Endothelial cell of umbilical vein (primary cell): ENCODE data around the gene QPCT. TPM values are rescaled to one million over a fixed set of nuclear protein-coding genes. Genes with fewer than 3 reads are reported as not detected.

Experiments
- BruUV-seq: library from RNA; stranded (reverse); fragments of 400-500 nt; replicated peaks from 2 replicates; lab custom pipeline; 2021; lab: Mats Ljungman, UMichigan
- CTCF ChIA-PET: fragments of 300-600, 350-600 bp; sonication (Branson Sonifier 250); formaldehyde crosslinking; loops from one replicate; lab custom pipeline; 2021; ENCODE audit warnings: antibody characterized with exemption, inconsistent platforms; lab: Charles Lee
- POLR2A ChIA-PET: fragments of 300-600, 350-600 bp; sonication (Branson Sonifier 250); formaldehyde crosslinking; loops from one replicate; lab custom pipeline; 2021; ENCODE audit warnings: antibody characterized with exemption, inconsistent platforms; lab: Charles Lee
- DNase-seq: peaks from one replicate; pipeline ENCODE4 v3.0.0-alpha.2; 2011; ENCODE audit warnings: low read depth, low spot score
- FAIRE-seq: peaks from 2 replicates; lab custom pipeline; 2011; peaks lifted over from hg19 to GRCh38; lab: Jason Lieb, UNC
- H2AFZ ChIP-seq: 2 replicates; pipeline ENCODE4 v1.6.0; 2012; ENCODE audit warnings: low read depth, low read length, control low read depth, inconsistent platforms
- H3K27ac ChIP-seq: 2 replicates; pipeline ENCODE4 v1.5.1; 2011; ENCODE audit warnings: low read depth, mild to moderate bottlenecking, control low read depth, low read length, moderate library complexity; ENCODE audit not compliant: insufficient read depth
- H3K27me3 ChIP-seq, 2 experiments: 2 replicates each; pipeline versions ENCODE4 v1.6.0 to v1.6.1; 2011; ENCODE audit warnings: low read length in 2 of 2, mixed read lengths in 1 of 2; ENCODE audit not compliant: control insufficient read depth in 2 of 2, insufficient read depth in 2 of 2
- H3K36me3 ChIP-seq, 2 experiments: 2 replicates in 1 of 2; 3 replicates in 1 of 2; pipeline ENCODE4 v1.5.1; 2011; ENCODE audit warnings: low read length in 2 of 2, mild to moderate bottlenecking in 1 of 2, moderate library complexity in 1 of 2; ENCODE audit not compliant: control insufficient read depth in 2 of 2, insufficient read depth in 2 of 2; ENCODE audit errors: extremely low read depth in 1 of 2
- H3K4me1 ChIP-seq: 3 replicates; pipeline ENCODE4 v1.5.1; 2011; ENCODE audit warnings: mild to moderate bottlenecking, low read length; ENCODE audit not compliant: control insufficient read depth, insufficient read depth; ENCODE audit errors: extremely low read depth
- H3K4me2 ChIP-seq: 2 replicates; pipeline ENCODE4 v1.6.1; 2011; ENCODE audit warnings: low read length, control low read depth, mixed read lengths; ENCODE audit not compliant: insufficient read depth
- H3K4me3 ChIP-seq, 3 experiments: fragments of 200-600 bp in 1 of 3; sonication (generic), shearing (Covaris generic) in 1 of 3; replicated peaks in 1 of 3; 2 replicates each; pipeline ENCODE4 v1.5.1; 2011 to 2016; ENCODE audit warnings: control low read depth in 3 of 3, low read length in 3 of 3, mild to moderate bottlenecking in 2 of 3, inconsistent platforms in 1 of 3, low read depth in 1 of 3, moderate library complexity in 1 of 3; ENCODE audit not compliant: insufficient read depth in 1 of 3
- H3K79me2 ChIP-seq: 2 replicates; pipeline ENCODE4 v1.6.0; 2012; ENCODE audit warnings: low read length, inconsistent platforms; ENCODE audit not compliant: control insufficient read depth, insufficient read depth
- H3K9ac ChIP-seq: replicated peaks from 2 replicates; pipeline ENCODE3; 2011; ENCODE audit warnings: low read length, control low read depth; ENCODE audit not compliant: insufficient read depth; ENCODE audit errors: extremely low read depth
- H3K9me1 ChIP-seq: replicated peaks from 3 replicates; pipeline ENCODE4 v1.6.0; 2011; ENCODE audit warnings: mild to moderate bottlenecking, low read length; ENCODE audit not compliant: control insufficient read depth, insufficient read depth; ENCODE audit errors: extremely low read depth
- H3K9me3 ChIP-seq: replicated peaks from 2 replicates; pipeline ENCODE4 v1.5.1; 2012; ENCODE audit warnings: low read length, inconsistent platforms; ENCODE audit not compliant: control insufficient read depth, insufficient read depth
- H4K20me1 ChIP-seq: replicated peaks from 2 replicates; pipeline ENCODE3; 2011; ENCODE audit warnings: mild to moderate bottlenecking, low read length; ENCODE audit not compliant: control insufficient read depth, insufficient read depth; ENCODE audit errors: extremely low read depth
- EZH2 ChIP-seq: IDR thresholded peaks from 2 replicates; pipeline ENCODE4 v1.6.1; 2012; ENCODE audit warnings: borderline replicate concordance, low read depth, mild to moderate bottlenecking, moderate library complexity, low read length, inconsistent platforms; ENCODE audit not compliant: severe bottlenecking
- FOS ChIP-seq: IDR thresholded peaks from 2 replicates; pipeline ENCODE4 v1.6.1; 2011; ENCODE audit warnings: mild to moderate bottlenecking, low read length, moderate library complexity, borderline replicate concordance; ENCODE audit not compliant: insufficient read depth
- GATA2 ChIP-seq: IDR thresholded peaks from 2 replicates; pipeline ENCODE4 v1.7.0; 2011; ENCODE audit warnings: low read depth, mild to moderate bottlenecking, moderate library complexity, mixed read lengths, low read length; ENCODE audit not compliant: insufficient read length, insufficient read depth
- JUN ChIP-seq: IDR thresholded peaks from 2 replicates; pipeline ENCODE4 v1.6.1; 2011; ENCODE audit warnings: borderline replicate concordance, low read depth; ENCODE audit not compliant: insufficient read length, insufficient read depth
- MAX ChIP-seq: IDR thresholded peaks from 2 replicates; pipeline ENCODE4 v1.6.1; 2011; ENCODE audit not compliant: insufficient read depth, insufficient read length
- MYC ChIP-seq: IDR thresholded peaks from one replicate; pipeline ENCODE4 v1.6.1; 2011; ENCODE audit warnings: mild to moderate bottlenecking, low read depth, low read length
- POLR2A ChIP-seq: IDR thresholded peaks from 2 replicates; pipeline ENCODE4 v1.6.1; 2012; ENCODE audit warnings: low read depth, mild to moderate bottlenecking, control low read depth, low read length
- POLR2AphosphoS5 ChIP-seq: IDR thresholded peaks from 2 replicates; pipeline ENCODE4 v1.6.1; 2012; ENCODE audit warnings: low read depth, mild to moderate bottlenecking, control low read depth, low read length, moderate library complexity; ENCODE audit not compliant: insufficient read depth
- dilution Hi-C: fragments of 300-500 bp; cut with MboI; formaldehyde crosslinking; loops from one replicate; pipeline ENCODE4 v1.15.0; 2019; ENCODE audit warnings: low sequenced_read_pairs; ENCODE audit not compliant: extremely low pct_ligation_motif_present
- intact Hi-C: fragments of 100-400 bp; cut with micrococcal nuclease; formaldehyde crosslinking; loops from one replicate; pipeline ENCODE4 v1.10.0; 2022
- polyA plus RNA-seq, 4 experiments: library from polyadenylated mRNA; depleted of rRNA in 3 of 4; stranded (reverse) in 3 of 4; unstranded in 1 of 4; fragments of >200 nt; gene quantifications; 2 replicates each; pipeline versions ENCODE4 v1.2.1 to v1.2.3, GENCODE V29; 2011 to 2012; ENCODE audit warnings: missing spikeins in 1 of 4
- total RNA-seq: library from RNA; stranded (reverse); gene quantifications from 2 replicates; pipeline ENCODE4 v1.2.3, GENCODE V29; 2021
- TF ChIP-seq, protein P1 (sequence below), 2 donors: IDR thresholded peaks; 1 replicate in 1 of 2; 2 replicates in 1 of 2; pipeline ENCODE4 v1.5.1; 2011; ENCODE audit warnings: low read length in 2 of 2, mild to moderate bottlenecking in 2 of 2, moderate library complexity in 2 of 2, control low read depth in 1 of 2, inconsistent platforms in 1 of 2, low read depth in 1 of 2; ENCODE audit not compliant: insufficient read depth in 1 of 2; ENCODE audit errors: extremely low read depth in 1 of 2

Gene QPCT
- total and polyA plus RNA-seq, 2 donors (not counting 3 experiments of a cell fraction or from before 2014, with no cell fraction given) = 12.8 to 17.2 TPM

GRCh38 chr2:37405781-37406180 is 61.4 kb downstream of the QPCT start:
- CTCF ChIA-PET = interaction anchor here (1.0 to 3.4 kb wide), 6 partner anchors 9 to 473 kb away, joined by 3 to 25 read pairs (median 21); no protein-coding TSS in a partner anchor
- TF ChIP-seq EZH2 (no peak), FOS (no peak), POLR2AphosphoS5 (no peak), POLR2A (no peak), JUN (no peak), GATA2 (no peak), MYC (no peak), MAX (no peak)
- TF ChIP-seq, protein P1, sequence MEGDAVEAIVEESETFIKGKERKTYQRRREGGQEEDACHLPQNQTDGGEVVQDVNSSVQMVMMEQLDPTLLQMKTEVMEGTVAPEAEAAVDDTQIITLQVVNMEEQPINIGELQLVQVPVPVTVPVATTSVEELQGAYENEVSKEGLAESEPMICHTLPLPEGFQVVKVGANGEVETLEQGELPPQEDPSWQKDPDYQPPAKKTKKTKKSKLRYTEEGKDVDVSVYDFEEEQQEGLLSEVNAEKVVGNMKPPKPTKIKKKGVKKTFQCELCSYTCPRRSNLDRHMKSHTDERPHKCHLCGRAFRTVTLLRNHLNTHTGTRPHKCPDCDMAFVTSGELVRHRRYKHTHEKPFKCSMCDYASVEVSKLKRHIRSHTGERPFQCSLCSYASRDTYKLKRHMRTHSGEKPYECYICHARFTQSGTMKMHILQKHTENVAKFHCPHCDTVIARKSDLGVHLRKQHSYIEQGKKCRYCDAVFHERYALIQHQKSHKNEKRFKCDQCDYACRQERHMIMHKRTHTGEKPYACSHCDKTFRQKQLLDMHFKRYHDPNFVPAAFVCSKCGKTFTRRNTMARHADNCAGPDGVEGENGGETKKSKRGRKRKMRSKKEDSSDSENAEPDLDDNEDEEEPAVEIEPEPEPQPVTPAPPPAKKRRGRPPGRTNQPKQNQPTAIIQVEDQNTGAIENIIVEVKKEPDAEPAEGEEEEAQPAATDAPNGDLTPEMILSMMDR (IDR thresholded peaks at IDR 0.05; ENCODE audit: extremely low read depth in 1 of 2, insufficient read depth in 1 of 2, low read depth in 1 of 2, low read length in 2 of 2) = no peak
- no TSS peak for BruUV-seq
- H2AFZ ChIP-seq = no peak overlapping the region
- no peaks in the 10 kb centered on the region for H3K4me1 ChIP-seq
- no peaks in the 10 kb centered on the region for H4K20me1 ChIP-seq
- DNase-seq = no peak
- H3K4me2 ChIP-seq = no peak overlapping the region
- no peaks in the 10 kb centered on the region for H3K9me3 ChIP-seq
- POLR2A ChIA-PET = no interaction called here
- H3K4me3 ChIP-seq = no peak overlapping the region
- H3K9ac ChIP-seq = no peak overlapping the region
- no peaks in the 10 kb centered on the region for H3K36me3 ChIP-seq
- no peaks in the 10 kb centered on the region for H3K79me2 ChIP-seq
- intact Hi-C loops (no loop called here), dilution Hi-C loops (loop anchor here (25.0 kb wide), 1 partner anchor 457 kb away; no protein-coding TSS in a partner anchor)
- no peaks in the 10 kb centered on the region for H3K27me3 ChIP-seq
- no peak for FAIRE-seq
- H3K27ac ChIP-seq = no peak overlapping the region
- H3K9me1 ChIP-seq = no peaks in the 10 kb centered on the region
